Stimulated activated CD8-positive, alpha-beta memory T cell treated with anti-CD3 and anti-CD28 coated beads, Interleukin-7, amount 100 ng/mL, for 1 hour (primary cell): Measurements from ENCODE around the gene BLMH.
"Not testable (repeated sequence)": the region's sequence is repeated elsewhere in the genome, so short reads cannot be mapped to it uniquely, and the experiment has no call there.

Experiments
- DNase-seq, 2 donors: peaks; one replicate each; pipeline ENCODE4 v3.0.0-alpha.2; 2020; ENCODE audit warnings: low read depth in 2 of 2

The BLMH gene

GRCh38 chr17:30228011-30228410 lies 63.7 kb downstream of the BLMH start:
- DNase-seq, result no peak

GRCh38 chr17:30226878-30227277 lies 64.9 kb downstream of the BLMH start:
- no peak for DNase-seq

- DNase-seq, result no peak
Measured at GRCh38 chr17:30225919-30226553, 65.7 kb downstream of the BLMH start.

- DNase-seq, result no peak
Measured at GRCh38 chr17:30225112-30225511, 66.6 kb downstream of the BLMH start.

- DNase-seq, result no peak
Measured at GRCh38 chr17:30224419-30224960, 67.3 kb downstream of the BLMH start.

- no peak for DNase-seq
Measured at GRCh38 chr17:30222721-30223175, 69.0 kb downstream of the BLMH start.

GRCh38 chr17:30222251-30222650 lies 69.5 kb downstream of the BLMH start:
- DNase-seq, result no peak

- DNase-seq, result no peak
Measured at GRCh38 chr17:30221346-30221745, 70.4 kb downstream of the BLMH start.

- DNase-seq, result no peak
Measured at GRCh38 chr17:30220414-30220813, 71.3 kb downstream of the BLMH start.

GRCh38 chr17:30219833-30220232 lies 71.9 kb downstream of the BLMH start:
- no peak for DNase-seq

- DNase-seq, result no peak
Measured at GRCh38 chr17:30219315-30219714, 72.4 kb downstream of the BLMH start.

- DNase-seq, result no peak
Measured at GRCh38 chr17:30218799-30219198, 72.9 kb downstream of the BLMH start.

GRCh38 chr17:30217746-30218245 lies 73.9 kb downstream of the BLMH start:
- no peak for DNase-seq

GRCh38 chr17:30217054-30217453 lies 74.7 kb downstream of the BLMH start:
- DNase-seq, result no peak

- DNase-seq, result no peak
Measured at GRCh38 chr17:30212750-30213149, 79.0 kb downstream of the BLMH start.

- DNase-seq, result no peak
Measured at GRCh38 chr17:30211371-30211770, 80.4 kb downstream of the BLMH start.

- DNase-seq, result no peak
Measured at GRCh38 chr17:30210901-30211300, 80.8 kb downstream of the BLMH start.

- no peak for DNase-seq
Measured at GRCh38 chr17:30210366-30210765, 81.4 kb downstream of the BLMH start.

GRCh38 chr17:30209930-30210329 lies 81.8 kb downstream of the BLMH start:
- no peak for DNase-seq

GRCh38 chr17:30208214-30208613 lies 83.5 kb downstream of the BLMH start:
- no peak for DNase-seq

- no peak for DNase-seq
Measured at GRCh38 chr17:30207655-30208054, 84.1 kb downstream of the BLMH start.

- no peak for DNase-seq
Measured at GRCh38 chr17:30203471-30203981, 88.2 kb downstream of the BLMH start.

- DNase-seq, result not testable (repeated sequence)
Measured at GRCh38 chr17:30200656-30201055, 91.1 kb downstream of the BLMH start.
